DMS79 (cell line): ENCODE results near the gene MRPL52.
"Not testable (repeated sequence)": the region's sequence is repeated elsewhere in the genome, so short reads cannot be mapped to it uniquely, and the experiment has no call there.

Experiments
- DNase-seq: peaks from one replicate; lab custom pipeline; 2025; lab: John Stamatoyannopoulos, UW

MRPL52 gene

DNA sequence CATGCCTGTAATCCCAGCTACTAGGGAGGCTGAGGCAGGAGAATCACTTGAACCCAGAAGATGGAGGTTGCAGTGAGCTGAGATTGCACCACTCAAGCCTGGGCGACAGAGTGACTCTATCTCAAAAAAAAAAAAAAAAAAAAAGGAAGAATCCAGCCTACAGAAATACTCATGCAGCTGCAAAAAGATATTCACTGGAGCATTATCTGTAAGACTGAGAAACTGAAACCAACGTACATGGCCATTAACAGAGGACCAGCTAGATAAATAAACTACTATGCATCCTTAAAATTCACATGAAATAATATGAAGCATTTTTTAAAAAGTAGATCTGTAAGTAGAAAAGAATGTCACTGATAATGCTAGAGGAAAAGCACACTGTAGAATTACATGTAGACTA, 18.0 kb upstream of the MRPL52 start:
- no peak for DNase-seq

DNA sequence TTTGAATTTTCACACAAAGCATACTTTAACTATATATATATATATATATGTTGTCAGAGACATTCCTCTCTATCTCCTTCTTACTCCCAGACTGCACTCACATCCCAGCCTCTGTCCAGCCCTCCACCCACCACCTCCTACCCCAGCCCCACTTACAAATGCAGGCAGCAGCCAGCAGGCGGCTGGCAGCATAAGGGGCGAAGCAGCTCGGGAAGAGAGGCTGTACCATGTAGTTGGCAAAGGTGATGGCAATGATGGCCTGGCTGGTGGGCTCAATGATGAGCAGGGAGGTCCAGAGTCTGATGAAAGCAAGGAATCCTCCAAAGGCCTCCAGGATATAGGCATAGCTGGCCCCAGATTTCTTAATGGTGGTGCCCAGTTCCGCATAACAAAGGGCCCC, 16.9 kb upstream of the MRPL52 start:
- no peak for DNase-seq

DNA sequence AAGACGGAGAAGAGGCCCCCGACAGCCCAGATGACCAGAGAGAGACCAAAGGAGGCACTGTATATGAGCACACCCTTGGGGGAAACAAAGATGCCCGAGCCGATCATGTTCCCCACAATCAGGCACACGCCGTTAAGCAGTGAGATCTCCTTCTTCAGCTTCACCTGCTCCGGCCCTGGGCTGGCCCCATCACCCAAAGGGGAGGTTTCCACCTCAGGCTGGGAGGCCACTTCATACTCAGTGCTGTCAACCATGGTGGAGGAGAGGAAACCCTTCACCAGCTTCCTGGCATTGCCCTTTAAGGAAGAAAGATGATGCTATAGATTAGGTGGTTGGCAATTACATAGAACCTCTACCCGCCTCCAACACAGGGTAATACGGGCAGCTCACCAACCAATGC, 16.5 kb upstream of the MRPL52 start:
- DNase-seq, result no peak

DNA sequence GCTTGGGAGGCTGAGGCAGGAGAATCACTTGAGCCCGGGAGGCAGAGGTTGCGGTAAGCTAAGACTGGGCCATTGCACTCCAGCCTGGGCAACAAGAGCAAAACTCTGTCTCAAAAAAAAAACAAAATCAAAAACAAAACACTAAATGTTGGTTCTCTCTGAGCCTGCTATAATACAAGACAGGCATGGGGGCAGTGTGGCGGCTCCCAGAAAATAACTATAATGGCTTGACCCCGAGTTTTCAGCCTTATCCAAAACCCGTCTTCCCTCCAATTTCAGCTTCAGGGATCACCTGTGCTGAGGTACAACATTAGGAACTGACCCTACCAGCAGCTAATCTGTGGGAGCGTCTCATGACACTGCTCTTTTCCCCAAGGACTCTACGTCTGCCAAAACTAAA, 15.3 kb upstream of the MRPL52 start:
- no peak for DNase-seq

DNA sequence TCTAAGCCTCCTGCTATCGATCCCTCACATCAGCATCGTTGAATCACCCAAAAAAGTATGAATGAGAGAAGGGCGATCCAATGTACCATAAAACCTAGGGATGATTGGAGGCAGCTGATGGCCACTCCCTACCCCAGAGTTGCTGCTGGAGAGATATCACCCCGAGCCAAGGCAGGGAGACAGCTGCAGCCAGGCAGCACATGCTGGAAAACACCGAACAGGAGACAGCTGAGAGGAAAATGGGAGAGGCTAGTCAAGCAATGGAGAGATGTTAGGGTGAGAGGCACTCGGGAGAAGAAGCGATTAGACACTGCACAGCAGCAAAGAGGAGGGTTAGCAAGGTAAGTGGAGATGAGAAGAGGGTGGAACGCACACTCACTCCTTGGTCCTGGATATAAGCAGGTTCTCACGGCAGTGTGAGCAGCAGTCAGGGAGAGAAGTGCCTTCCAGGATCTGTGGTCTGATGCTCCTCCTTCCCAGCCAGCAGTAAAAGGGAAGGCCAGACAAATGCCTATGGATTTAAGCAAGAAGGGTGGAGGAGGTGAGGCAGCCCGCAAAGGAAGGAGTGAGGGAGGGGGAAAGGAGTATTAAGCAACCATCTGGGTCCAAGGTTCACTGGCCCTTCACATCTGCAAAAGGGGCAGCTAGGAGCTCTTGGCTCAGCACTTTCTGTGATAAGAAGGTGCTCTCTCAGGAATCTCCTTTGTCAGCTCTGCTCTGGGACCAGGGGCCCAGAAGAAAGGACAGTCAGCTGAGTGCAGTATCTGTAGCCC, 14.6 kb upstream of the MRPL52 start, which contains the start of gene SLC7A7:
TSS of gene SLC7A7 (minus strand) at position 495 of the 773 bp plus-strand sequence. CDS start 2,037 bp downstream, outside the sequence.
- peak; percentile 33 for DNase-seq

DNA sequence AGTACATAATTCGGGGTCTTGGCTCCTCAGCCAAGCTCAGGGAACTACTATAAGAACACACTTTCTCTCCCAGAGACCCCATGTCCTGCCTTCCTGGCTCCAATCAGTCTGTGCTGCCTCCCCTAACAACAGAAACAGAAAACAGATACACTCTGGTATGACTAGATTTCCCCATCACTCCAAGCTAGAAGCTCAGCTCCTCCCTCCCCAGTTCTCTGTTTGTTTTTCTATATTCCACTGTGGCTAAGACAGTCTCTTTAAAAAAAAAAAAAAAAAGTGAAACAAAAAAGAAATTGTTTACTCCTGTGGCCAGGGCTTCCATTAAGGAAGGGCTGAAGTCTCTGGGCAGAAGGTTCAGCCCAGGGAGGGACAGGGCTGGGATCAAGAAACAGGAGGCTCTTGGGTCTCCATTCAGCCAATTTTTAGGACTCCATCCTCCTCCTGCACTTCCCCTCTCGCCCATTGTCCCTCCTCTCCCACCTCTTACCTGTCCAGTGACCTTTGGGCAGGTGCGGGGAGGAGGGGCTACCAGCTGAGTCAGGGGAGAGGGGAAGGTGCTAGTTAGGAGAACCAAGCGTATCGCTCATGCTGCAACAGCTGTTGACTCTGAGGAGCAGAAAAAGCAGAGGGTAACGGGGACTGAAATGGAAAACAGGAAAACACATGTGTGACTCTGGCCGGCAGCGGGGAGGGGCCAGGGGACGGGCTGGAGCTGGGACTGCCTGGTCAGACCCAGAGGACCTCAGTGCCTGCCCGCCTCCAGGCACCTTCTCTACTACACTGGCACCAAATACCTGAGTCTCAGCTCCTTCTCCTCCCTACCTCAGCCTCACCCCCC, 10.3 kb upstream of the MRPL52 start:
- no peak for DNase-seq

DNA sequence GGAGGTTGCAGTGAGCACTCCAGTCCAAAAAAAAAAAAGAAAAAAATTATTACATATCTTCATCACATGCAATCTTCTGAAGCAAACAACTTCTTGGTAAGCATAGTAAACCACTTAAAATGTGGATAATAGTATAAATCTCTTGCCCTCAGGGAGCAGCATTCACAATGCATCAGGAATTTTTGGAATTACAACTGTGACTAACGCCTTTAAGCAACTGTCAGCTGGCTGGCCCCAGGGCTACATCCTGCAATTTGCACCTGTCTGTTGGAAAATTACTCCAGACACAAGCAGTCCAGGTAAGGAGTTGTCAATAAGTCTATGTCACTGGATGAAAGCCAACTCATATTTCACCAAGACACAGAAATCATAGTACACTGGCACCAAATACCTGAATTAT, 9.0 kb upstream of the MRPL52 start:
- DNase-seq, result no peak

DNA sequence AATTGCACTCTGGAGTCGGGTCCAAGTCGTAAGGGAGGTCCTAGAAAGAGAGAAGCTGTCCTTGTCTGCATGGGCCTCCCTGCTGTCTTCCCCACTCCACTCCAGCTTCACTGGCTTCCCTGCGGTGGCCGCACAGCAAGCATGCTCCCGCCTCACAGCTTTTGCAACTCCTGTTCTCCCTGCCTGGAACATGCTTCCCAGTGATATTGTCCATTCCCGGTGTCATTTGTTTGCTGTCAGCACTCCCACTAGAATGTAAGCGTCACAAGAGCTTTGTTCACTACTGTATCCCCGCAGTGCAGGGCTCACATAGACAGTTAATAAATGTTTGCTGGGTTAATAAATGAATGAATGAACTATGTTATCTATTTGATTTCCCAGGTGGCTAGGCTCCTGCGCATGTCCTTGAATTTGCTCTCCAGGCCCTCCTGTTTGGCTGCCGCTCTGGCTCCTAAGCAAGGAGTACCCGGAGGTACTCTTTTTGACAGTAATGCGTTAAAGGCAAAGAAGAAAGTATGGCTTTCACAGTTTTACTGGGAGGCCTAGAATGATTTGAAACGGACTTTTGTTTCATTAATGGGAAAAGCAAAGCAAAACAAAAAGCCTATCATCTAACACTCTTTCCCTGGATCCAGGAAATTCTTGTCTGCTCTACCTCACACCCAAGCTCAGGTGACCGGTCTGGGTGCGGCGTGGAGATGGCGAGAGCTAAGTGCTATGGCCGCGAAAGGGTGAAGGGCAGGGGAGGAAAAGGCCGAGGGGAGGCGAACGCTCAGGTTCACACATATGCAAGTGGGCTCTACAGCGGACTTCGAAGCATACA, 8.3 kb upstream of the MRPL52 start:
- no peak for DNase-seq

DNA sequence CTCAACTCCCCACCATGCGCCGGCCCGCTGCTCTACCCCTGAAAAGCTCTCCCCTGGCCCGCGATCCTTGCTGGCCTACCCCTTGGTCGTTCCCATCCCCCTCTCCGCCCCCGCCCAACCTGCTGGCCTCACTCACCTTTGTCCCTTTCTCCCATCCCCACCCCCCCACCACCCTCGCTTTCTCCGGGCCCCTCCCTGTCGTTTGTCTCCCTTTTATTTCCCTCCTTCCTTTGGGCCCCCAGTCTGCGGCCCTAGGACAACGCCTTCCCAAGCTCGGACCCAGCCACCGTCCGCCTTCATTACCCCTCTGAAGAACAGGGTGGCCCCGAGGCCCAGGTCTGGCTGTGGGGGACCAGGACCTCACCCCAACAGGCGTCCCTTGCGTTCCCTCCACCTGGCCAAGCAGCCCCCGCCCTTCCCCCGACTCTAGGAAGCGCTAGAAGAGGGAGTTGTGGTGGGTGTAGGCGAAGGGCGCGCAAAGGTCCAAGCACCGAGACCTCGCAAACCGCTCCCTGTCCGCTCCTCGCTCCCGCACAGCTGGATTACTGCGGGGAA, 7.6 kb upstream of the MRPL52 start:
- no peak for DNase-seq

DNA sequence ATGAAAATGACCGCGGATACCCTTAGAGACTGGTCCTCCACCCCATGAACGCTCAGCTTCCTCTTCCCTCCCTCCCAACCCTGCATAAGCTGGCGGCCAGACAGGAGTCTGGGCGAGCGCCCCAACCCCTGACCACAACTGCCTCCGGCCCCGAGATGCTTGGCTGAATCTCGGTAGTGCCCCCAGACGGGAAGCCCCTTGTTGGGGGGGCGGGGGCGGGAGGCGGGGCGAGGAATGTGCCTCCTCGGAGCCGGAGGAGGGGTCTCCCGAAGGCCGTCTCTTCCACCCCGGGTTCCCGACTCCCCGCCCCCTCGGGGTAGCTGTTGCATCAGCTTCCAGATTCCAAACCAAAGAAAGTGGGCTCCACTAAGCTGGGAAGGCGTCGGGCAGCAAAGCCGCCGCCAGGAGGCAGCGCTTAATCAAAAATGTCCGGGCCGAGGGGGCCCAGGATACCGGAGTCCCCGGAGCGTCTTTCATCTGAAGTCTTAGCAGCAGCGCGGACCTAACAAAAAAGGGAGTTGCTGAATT, 7.1 kb upstream of the MRPL52 start:
- no peak for DNase-seq

DNA sequence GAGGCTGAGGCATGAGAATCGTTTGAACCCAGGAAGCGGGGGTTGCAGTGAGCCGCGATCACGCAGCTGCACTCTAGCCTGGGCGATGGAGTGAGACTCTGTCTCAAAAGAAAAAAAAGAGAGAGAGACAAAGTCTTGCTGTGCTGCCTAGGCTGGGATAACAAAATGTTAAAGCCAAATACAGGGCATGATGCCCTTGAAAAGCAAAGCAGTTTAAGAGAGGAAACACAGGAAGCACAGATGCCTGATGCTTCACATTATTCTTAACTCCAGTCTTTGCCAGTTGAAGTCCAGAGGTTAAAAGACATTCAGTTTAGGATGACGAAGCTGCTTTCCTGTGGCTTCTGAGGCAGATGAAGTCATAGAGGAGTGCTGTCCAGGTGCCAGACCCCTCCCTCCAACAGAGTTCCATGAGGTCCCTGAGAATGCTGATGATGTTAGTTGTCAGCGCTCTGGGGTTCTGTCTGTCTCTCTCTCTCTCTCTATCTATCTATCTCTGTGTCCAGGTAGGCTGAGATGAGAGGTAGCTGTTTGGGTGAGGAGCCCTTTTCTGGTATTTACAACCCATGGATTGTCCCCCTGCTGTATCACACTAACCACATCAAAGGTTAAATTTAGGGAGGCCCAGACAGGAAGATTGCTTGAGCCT, 4.9 kb upstream of the MRPL52 start:
- DNase-seq, result no peak

DNA sequence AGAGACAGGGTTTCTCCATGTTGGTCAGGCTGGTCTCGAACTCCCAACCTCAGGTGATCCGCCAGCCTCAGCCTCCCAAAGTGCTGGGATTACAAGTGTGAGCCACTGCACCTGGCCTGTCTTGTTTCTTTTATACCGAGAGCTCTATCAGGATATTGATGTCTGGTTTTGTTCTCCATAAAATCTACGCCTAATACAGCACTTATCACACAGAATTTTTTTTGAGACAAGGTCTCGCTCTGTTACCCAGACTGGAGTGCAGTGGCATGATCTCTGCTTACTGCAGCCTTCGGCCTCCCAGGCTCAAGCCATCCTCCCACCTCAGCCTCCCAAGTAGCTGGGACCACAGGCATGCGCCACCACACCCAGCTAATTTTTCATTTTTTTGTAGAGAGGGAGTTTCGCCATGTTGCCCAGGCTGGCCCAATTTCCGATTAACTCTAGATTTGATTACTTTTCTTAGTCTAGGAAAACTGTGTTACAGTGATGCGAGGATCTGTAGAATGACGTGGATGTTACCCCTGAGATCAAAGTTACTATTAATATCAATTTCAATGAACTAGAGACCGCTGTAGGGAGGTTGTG, 519 bp upstream of the MRPL52 start:
- DNase-seq, result not testable (repeated sequence)

DNA sequence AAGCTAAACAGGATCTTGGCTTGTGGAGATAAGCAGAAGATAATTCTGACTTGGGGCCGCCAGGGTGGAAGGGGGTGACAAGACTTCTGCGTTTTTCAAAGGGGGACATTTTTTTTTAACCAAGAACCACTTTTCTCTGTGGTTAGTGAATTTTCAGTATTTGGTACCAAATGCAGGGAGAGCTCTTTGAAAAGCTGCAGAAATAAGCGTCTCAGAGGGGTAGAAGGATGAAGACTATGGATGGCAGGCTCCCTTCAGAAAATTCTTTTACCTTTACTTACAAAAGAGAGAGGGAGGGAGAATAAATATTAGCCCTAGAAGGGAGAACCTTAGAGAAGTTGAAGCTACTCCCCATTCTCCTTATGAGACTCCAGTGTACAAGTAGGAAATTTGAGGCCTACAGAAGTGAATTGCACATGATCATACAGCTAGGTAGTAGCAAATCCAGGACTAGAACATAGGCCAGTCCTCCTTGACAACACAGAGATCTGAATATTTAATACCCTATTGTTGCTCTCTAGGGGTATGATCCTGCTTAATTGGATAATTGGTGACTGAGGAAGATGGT, 840 bp downstream of the MRPL52 start:
- DNase-seq, result no peak

DNA sequence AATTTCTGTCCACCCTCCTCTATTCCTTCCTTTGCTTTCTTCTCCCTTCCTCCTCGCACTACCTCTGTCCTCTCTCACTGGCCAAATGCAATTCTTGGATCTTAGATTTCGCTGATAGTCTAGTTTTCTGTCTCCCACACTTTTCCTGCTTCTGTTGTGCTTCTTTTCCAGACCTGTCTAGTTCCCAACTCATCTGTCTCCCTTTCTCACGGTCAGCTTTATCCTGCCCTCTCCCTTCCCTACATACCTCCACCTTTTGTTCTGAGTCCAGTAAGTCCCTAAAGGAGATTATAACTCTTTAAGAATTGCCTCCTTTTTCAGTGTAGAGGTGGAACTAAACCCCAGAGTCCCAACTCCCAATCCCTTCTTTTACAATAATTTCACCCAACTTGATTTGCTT, 5.8 kb downstream of the MRPL52 start:
- DNase-seq, result no peak

DNA sequence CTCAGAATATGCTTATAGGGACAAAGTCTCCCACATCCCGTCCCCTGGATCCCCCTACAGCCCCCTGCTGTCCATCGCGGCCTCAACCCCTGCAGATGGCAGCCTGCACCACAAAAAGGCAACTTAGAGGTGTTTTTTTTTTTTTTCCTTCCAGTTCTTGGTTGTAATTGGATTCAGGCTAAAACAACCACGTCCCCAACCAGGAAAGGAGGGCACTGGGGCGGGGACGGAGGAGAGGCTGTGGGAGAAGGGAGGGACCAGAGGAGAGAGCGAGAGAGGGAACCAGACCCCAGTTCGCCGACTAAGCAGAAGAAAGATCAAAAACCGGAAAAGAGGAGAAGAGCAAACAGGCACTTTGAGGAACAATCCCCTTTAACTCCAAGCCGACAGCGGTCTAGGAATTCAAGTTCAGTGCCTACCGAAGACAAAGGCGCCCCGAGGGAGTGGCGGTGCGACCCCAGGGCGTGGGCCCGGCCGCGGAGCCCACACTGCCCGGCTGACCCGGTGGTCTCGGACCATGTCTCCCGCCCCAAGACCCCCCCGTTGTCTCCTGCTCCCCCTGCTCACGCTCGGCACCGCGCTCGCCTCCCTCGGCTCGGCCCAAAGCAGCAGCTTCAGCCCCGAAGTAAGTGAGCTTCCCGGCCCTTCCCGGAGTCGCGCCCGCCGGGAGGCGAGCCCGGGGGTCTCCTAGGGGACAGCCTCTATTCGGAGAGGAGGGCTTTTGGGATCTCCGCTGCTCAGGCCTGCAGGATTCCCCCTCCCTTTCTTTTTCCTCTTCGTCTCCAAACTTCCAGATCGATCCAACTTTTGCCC, 6.8 kb downstream of the MRPL52 start, which contains the start of gene MMP14:
TSS of gene MMP14 (plus strand) at position 285 of the 813 bp plus-strand sequence. CDS start at position 518, 233 bp downstream.
- DNase-seq, result peak; percentile 18

DNA sequence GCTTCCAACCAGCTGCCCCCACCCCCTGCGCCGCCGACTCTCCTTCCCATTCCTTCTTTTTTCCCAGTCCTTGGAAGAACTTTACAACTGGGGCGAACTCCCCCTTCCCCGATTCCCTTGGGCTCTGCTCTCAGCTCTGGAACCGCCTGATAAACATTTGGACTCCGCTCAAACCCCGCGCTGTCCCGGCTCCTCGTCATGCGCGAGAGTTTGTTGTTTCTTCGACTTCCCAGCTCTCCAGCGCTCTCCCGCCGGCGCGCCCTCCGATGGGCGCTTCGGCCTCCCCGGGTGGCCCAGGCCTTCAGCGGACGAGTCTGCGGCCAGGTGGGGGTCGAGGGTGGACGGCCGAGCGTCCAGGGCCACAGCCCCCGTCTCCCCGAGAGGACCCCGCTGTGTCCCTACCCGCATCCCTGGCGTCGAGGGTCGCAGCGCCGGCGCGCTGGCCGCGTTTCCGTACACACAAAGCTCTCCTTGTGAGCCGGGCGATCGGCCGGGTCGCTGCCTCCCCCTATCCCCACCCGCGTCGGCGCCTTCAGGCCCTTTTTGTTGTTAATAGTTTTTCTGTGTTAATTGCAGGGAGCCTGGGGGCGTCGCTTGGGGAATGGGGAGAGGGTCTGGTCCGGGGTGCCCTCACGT, 7.5 kb downstream of the MRPL52 start:
- DNase-seq, result peak; percentile 31

DNA sequence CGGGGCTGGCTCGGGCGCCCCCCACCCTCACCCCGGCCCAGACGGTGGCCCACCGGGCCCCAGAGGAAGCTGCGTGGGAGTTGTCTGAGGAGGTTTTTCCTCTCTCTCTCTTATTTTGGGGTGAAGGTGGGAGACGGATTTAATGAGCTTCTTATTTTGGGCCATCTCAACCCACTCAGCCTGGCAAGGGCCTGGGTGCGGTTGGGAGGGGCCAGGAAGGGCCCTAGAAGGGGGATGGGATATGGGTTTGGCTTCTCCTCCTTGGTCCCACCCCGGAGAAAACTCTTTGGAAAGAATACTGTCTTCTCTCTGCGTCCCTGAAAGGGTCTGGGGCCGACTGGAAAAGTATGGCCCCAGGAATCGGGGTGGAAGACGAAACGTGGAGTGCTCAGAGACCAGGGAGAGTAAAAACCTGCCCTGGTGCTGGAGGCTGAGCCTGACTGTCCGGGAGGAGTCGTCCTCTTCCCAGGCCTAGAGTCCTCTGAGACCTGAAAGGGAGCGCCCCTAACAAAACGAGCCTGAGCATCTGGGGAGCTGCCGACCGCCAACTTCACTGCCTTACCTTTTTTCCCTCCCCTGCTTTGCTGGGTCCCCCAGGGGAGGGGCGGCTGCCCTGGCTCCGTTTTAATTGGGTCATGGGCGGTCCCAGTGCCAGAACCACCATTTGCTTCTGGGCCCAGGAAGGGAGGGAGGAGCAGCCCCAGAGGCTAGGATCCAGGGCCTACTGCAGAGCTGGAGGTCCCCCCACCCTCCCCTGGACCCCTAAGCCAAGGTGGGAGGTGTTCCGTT, 8.3 kb downstream of the MRPL52 start:
- no peak for DNase-seq

DNA sequence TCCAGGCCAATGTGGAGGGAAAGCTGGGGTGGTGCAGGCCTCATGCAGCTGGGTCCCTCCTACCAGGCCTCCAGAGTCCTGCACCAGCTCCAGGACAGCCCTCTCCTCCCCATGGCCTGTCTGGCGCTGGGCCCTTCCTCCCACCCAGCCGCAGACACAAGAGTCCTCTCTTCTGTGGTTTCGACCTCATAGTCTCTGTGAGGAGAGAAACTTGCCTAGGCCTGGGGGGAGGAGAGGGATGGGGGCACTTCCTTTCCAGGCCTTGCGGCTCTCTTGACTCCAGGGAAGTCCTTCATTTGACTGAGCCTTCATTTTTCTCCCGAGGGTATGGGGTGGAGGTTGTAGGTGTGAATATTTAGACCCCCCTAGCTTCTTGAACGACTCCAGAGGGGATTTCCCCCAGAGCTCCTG, 8.9 kb downstream of the MRPL52 start:
- no peak for DNase-seq
